Measurements from ENCODE around the gene LSMEM2.
"Not testable (repeated sequence)": the region's sequence is repeated elsewhere in the genome, so short reads cannot be mapped to it uniquely, and the experiment has no call there.

LSMEM2 gene

DNA sequence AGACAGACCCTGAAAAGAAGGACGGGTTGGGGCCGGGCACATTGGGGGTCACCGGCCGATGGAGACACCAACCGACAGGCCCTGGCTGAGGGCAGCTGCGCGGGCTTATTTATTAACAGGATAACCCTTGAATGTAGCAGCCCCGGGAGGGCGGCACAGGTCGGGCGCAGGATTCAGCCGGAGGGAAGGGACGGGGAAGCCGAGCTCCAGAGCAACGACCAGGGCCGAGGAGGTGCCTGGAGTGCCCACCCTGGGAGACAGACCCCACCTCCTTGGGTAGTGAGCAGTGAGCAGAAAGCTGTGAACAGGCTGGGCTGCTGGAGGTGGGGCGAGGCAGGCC lies 2.2 kb upstream of the LSMEM2 start:
- DNase-seq (ENCODE audit: extremely low read depth in 1 of 2, low read depth in 1 of 2): no peak

DNA sequence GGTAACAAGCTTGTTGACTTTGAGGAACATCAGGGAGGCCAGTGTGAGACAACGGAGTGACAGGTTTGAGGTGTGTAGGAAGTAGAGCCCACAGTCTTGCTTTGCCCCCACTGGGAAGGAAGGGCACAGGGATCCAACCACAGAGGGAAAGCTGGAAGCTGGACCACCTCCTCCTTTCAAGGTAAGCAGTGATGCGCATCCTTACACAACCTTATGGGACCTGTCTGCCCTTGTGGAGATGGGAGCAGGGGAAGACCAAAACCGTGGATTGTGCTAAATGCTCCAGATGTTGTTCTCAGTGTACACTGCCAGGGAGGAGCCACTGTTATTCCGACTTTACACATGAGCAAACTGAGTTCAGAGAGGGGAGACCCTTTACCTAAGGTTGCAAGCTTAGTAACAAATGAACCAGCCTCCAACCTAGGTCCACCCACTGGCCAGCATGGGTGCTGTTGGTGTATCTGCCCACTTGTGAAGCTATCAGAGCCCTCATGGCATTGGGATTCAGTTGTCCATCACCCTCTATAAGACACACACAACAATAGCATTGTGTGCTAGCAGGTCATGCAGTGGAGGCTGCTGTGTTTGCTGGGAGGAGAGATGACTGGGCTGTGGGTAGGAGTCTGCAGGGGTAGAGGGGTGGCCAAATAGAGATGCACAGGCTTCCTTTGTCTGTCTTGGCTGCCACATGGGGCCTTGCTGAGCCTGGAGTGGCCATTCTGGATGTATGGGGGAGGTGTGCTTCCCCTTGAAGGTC lies 586 bp upstream of the LSMEM2 start:
- DNase-seq (ENCODE audit: extremely low read depth in 1 of 2, low read depth in 1 of 2): no peak

DNA sequence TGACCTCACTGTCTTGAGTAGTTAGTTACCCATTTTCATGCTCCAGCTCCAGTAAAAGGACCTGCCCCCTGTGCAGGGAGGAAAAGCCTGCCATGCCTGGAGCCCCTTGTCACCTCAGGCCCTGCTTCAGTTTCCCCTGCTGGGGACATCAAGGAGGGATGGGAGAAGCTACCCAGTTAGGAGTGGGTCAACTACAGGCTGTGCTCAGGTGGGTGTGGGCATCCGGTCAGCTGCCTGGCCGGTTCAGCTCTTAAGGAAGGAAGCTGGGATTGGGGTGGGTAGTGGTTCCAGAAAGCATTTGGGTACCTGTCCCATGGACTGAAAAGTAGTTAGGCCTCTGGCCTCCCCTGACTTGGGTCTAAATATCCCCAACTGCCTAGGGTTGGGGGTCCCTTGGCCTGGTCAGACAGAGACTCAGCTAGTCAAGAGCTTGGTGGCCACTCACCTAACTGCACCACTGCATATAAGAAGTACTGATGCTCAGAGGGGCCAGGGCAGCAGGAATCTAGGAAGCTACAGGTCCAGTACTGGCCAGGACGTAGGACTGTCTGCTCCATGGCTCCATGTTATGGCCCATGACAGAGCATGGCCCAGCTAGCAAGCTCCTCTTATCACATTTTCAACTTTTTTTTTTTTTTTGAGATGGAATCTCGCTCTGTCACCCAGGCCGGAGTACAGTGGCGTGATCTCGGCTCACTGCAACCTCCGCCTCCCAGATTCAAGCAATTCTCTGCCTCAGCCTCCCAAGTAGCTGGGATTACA lies 549 bp downstream of the LSMEM2 start:
- DNase-seq (ENCODE audit: extremely low read depth in 1 of 2, low read depth in 1 of 2): no peak

DNA sequence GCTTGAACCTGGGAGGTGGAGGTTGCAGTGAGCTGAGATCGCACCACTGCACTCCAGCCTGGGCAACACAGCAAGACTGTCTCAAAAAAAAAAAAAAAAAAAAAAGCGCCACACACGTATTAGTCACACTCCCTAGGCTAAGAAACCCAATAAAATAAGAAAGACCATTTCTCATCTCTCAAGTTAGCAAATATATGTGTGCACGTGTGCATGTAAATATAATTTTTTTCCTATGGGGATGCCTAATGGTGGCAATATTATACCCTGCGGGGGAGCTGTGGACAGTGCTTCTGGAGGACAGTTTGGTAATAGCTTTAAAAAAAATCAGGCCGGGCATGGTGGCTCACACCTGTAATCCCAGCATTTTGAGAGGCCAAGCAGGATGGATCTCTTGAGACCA lies 5.2 kb downstream of the LSMEM2 start:
- not testable (repeated sequence) for DNase-seq (ENCODE audit: extremely low read depth in 1 of 2, low read depth in 1 of 2)

DNA sequence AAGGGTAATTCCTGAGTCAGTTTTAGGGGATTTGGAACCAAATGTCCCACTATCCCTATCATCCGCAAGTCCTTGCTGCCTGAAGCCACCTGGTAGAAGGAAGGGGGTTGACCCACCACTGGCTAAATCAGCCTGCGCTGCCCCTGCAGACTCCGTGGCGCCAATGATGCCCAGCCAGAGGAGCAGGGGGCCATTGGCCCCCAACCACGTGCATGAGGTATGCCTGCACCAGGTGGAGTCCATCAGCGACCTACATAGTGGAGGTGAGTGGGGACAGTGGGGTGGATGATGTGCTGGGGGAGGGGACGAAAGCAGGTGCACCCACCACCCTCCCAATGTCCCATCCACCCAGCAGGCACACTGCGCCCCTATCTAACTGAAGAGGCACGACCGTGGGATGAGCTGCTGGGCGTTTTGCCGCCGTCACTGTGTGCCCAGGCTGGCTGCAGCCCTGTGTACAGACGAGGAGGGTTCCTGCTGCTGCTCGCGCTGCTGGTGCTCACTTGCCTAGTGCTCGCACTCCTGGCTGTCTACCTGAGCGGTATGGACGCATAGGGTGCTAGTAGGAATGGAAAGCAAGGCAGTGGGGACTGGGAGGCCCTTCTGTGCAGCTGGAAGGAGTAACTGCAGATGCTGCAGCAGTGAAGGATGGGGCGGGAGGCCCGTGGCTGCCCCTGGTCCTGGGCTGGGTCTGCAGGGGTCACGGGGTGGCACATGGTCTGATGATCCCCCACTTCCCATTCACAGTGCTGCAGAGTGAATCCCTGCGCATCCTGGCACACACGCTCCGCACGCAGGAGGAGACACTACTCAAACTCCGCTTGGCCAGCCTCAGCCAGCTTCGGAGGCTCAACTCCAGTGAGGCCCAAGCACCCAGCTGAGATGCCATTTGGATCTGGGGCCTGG lies 7.7 kb downstream of the LSMEM2 start:
- no peak for DNase-seq (ENCODE audit: extremely low read depth in 1 of 2, low read depth in 1 of 2)

DNA sequence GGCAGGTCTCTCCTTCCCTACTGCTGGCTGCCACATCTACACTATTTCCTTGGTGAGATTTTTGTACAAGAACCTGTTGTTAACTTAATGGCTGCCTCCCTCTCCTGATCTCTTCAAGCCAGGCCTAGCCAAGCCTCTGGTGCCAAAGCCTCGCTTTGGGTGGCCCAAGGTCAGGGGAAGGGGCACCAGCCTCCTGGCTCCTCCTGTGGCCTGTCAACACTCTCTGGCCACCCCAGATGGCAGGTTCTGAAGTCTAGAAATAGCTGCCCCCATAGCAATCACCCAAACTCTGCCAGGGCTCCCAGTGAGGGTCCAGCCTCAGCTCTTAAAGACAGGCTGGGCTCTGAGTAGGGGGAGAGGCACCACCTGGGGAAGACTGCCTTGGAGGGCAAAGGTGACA lies 8.4 kb downstream of the LSMEM2 start:
- DNase-seq (ENCODE audit: extremely low read depth in 1 of 2, low read depth in 1 of 2): no peak

DNA sequence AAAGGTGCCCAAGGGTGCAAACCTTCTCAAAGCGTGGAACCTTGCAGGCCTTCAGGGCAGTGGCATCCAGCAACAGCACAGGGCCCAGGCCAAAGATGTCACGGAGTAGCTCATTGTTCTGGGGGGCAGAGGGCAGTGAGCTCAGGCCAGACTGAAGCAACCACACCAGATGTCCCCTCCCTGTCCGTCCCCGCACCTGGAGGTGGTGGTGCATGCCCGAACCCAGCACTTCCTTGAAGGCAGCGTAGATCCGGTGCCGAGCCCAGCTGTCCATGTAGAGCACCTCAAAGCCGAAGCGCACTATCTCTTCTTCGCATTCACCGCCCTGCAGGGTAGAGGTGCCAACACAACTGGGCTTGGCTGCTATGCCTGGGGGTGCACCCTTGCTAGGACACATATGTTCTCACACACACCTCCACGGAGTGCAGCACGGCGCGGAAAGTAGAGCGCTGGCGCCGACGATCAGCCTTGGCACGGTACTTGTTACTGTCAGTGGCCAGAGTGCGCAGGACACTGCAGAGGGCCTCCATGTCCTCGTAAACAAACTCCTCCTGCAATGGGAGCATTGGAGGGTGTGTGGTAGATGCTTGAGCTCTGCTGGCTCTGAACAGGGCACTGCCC lies 9.6 kb downstream of the LSMEM2 start:
- DNase-seq (ENCODE audit: extremely low read depth in 1 of 2, low read depth in 1 of 2): no peak

DNA sequence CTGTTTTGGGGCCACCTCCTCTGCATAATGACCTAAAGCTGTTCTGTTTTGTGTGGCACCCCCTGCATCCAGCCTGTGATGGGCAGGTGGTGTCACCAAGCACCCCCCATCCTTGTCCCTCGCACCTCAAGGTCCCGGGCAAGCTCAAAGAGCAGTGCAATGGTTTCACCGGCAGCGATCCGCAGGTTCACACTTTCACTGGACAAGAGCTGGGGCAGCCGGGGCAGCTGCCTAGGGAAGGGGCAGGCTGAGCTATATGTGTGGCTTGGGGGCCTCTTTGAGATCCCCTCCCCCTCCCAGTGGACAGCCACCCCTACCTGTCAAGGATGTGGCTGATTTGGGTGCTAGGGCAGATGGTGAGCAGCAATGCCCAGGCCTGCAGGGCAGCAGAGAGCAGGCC lies 10.2 kb downstream of the LSMEM2 start:
- DNase-seq (ENCODE audit: extremely low read depth in 1 of 2, low read depth in 1 of 2): no peak

DNA sequence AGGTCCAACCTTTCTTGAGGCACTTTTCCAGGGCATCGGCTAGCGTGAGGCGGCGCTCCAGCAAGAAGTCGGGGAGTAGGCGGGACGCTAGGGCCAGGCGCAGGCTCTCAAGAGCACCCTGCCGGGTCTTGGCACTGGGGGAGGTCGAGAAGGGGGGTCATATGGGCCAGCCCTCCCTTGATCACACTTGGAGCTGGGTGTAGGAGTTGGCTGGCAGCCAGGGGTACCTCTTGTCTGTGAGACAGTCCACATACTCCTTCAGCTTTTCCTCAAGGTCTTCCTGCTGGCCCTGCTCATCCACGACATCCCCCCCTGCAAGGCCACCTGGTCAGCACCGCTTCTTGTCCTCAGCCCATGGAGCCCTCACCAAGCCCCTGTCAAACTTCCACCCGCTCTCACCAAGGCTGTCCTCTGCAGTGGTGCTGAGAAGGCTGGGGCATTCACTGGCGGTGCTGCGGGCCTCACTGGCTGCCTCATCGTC lies 11.3 kb downstream of the LSMEM2 start:
- DNase-seq (ENCODE audit: extremely low read depth in 1 of 2, low read depth in 1 of 2): no peak

DNA sequence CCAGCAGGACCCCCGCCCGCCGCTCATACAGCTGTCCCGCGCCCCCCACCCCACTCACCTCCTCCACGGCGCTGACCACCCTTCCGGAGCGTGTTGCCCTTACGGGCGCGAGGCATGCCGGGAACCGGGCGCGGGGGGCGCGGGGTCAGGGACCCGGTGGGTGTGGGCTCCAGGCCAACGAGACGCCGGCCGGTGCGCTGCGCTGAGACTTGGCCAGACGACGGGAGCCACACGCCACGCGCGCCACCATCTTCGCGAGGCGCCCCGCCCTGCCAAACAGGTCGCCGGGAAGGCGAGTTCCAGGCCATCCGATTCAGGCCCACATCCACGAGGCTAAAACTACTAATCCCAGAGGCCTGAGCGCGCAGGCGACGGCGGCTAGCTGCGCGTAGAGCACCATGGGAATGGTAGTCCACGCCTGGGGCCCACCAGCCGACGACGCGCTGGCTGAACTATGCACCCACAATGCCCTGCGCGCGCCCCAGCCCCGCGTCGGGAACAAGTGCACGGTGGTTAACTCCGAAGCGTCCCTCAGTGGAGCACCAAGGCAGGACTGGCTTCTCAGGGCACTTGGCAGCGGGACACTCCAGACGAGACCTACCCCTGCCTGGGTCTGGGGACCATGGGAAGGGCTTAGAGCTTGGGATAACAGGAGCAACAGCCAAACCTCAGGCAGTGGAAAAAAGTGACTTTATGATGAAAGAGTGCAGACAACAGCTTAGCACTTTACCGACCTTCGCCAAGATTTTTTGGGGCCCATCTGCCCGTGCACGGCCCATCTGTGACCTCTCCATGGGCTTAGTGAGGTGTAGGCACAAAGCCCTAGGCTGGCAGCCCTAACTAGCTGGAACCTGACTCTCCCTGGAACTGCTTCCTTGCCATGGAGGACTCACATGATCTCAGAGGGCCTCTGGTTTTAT lies 13.5 kb downstream of the LSMEM2 start, which contains the start of gene IFRD2:
IFRD2 (minus strand) TSS at position 271 of the 920 bp plus-strand sequence; CDS start at position 116, 155 bp downstream.
- peak; percentile 88 to 89 for DNase-seq (ENCODE audit: extremely low read depth in 1 of 2, low read depth in 1 of 2)

DNA sequence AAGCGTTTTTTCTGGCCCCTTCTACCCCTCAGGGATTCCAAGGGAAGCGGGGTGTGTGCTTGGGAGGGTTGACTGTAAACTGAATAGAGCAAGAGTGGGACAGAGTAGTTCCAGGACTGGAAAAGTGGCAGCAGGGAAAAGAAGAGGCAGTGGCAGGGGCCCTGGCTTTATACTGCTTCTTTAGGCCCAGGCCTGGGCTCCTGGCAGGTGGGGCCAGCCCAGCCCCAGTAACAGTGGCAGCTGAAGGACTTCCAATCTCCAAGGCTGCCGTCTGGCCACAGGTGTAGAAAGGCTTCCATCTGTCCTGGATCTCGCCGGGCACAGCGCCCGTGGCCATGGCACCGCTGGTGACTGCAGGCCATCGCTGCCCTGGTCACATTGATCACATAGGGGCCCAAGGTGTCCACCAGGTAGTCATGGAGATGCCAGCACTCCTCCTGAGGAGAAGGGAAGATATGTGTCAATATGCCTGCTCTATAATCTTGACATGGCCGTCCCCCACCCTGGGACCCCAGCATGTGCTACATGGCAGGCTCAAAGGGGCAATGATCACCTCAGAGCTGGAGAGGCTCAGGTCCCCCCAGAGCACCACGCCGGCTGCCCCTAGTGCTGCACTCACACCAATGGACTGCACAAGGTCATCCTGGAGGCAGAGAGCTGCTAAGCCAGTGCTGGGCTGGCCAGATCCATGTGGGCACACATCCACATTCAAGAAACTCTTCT lies 14.4 kb downstream of the LSMEM2 start:
- no peak for DNase-seq (ENCODE audit: extremely low read depth in 1 of 2, low read depth in 1 of 2)

DNA sequence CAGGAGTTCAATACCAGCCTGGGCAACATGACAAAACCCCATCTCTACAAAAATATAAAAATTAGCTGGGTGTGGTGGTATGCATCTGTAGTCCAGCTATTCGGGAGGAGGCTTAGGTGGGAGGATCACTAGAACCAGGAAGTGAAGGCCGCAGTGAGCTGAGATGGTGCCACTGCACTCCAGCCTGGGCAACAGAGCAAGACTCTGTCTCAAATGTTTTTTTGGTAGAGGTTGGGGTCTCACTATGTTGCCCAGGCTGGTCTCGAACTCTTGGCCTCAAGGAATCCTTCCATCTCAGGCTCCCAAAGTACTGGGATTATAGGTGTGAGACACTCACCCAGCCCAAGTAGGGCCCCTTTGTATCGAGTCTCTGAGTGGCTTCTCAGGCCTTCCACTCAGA lies 15.2 kb downstream of the LSMEM2 start:
- no peak for DNase-seq (ENCODE audit: extremely low read depth in 1 of 2, low read depth in 1 of 2)

DNA sequence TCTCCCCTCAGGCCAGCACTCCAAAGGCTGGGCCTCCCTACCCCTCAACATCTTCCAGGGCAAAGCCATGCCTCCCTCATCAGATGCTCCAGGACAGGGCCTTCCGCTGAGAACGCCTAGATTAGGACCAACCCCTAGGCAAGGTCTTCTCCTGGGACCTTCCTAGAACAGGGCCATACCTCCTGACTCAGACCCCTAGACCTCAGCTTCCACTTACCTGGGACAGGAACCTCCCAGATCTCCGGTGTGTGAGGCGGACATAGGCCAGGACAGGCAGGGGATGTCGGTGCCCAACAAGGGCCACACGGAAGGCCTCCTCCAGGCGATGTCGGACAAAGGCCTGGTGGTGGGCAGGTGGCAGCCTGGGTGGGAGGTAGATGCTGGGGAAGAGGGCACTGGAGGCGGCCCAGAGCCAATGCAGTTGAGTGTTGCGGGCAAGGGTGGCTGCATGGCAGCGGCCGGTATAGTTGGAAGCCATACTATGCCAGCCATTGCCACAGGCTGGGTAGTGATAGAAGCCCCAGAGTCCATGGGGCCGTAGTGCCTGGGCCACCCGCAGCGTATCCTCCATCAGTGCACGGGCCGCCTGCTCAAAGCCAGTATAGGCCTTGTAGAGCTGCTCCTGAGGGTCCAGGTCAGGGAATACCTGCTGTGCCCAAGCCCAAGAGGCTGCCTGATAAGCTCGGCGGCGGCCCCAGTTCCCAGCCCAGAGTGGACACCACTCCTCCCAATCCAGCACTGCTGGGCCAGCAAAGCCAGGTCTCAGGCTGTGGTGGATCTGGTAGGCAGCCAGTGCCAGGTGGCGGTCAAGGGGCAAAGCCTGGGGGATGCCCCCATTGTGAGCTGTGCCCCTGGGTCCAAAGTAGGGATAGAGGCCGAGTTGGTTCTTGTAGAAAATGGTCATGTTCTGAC lies 15.9 kb downstream of the LSMEM2 start:
- no peak for DNase-seq (ENCODE audit: extremely low read depth in 1 of 2, low read depth in 1 of 2)

DNA sequence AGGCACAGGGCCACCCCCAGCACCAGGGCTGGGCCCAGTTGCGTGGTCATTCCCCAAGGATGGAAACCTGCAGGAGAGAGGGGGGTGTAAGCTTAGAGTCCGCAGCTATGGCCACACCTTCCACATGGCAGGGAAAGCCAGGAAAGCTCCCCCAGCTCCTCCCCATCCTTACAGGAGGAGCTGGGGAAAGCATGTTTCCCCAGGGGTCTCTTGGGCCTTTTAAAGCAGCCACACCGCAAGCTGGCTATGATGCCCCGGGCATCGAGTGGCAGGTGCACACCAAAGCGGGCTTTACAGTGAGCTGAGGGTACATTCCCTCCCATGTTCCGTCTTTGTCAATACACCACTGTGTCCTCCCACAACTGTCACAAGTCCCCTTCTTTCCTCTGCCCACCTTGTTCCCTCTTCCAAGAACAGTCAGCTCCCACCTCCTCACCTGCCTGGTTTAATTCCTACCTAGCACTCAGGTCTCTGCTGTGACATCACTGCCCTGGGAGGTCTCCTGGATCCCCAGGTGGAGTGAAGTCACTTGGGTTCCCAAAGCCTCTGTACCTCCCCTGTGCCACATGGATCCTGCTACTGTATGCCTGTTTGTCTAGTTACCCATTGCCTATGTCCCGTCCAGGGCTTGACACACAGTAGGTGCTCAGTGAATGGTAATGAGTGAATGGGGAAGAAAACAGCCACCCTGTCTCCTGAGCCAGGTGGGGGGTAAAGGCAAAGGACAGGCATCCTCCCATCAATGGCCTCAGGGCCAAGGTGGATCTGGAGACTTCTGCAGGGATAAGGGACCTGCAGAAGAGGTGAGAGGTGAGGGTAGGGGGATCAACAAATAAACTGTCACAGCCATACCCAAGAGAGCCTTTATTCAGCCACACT lies 16.9 kb downstream of the LSMEM2 start:
- no peak for DNase-seq (ENCODE audit: extremely low read depth in 1 of 2, low read depth in 1 of 2)

DNA sequence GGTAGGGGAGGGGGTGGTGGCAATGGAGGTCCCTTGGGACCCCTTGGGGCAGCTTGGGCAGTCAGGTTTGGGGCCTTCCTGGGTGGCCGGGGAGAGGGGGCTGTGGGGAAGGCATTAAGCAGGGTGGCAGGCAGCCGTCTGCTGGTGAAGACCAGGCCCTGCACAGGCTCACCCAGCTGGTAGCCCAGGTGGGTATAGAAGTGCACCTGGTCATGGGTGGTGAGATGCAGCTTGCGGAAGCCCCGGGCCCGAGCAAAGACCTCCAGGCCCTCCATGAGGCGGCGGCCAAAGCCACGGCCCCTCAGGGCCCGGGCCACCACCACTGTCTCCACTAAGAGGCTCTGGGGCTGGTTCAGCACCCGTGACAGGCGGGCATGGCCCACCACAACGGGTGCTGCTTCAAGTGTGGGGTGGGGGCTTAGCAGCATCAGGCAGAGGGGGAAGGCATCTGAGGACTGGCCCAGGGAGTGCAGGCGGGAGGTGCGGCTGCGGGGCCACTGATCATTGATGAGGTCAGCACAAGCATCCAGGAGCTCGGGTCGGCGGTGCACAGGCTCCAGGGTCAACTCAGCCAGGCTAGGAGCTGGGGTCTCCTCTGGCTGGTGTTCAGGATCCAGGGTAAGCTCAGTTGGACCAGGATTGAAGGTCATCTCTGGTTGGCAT lies 18.0 kb downstream of the LSMEM2 start:
- no peak for DNase-seq (ENCODE audit: extremely low read depth in 1 of 2, low read depth in 1 of 2)

DNA sequence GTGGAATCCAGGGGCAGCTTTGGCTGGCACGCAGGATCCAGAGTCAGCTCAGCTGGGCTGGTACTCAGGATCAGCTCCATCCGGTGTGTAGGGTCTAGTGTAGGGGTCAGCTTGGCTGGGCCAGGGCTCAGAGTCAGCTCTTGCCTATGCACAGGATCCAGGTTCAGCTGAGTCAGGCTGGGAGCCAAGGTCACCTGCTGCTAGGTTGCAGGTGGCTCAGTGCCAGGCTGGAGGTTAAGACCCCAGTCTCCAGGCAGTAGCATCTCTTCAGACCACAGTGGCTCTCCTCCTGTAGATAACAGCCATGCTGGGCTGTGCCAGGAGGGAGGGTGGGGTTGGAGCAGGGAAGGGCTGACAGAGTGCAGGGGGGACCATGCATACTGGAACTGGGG lies 18.5 kb downstream of the LSMEM2 start:
- DNase-seq (ENCODE audit: extremely low read depth in 1 of 2, low read depth in 1 of 2): no peak

Measured in activated CD8-positive, alpha-beta memory T cell treated with anti-CD3 and anti-CD28 coated beads for 1 hour (primary cell).